CD14-positive monocyte (primary cell): Measurements from ENCODE around the gene KIAA0753. TPM values are rescaled to one million over a fixed set of nuclear protein-coding genes. Genes with fewer than 3 reads are reported as not detected.

ENCODE experiments used
- DNase-seq, 3 donors: peaks; one replicate each; pipeline ENCODE4 v3.0.0-alpha.2; 2011 to 2022
- H2AFZ ChIP-seq: 2 replicates; pipeline ENCODE4 v1.6.0; 2012; ENCODE audit warnings: mild to moderate bottlenecking, low read depth, low read length, inconsistent platforms; ENCODE audit not compliant: insufficient read depth, poor library complexity, severe bottlenecking
- H3K27ac ChIP-seq, 2 donors: 1 replicate in 1 of 2; 2 replicates in 1 of 2; pipeline ENCODE4 v1.5.1; 2012 to 2013; ENCODE audit warnings: low read length in 2 of 2, control low read depth in 1 of 2, inconsistent platforms in 1 of 2, low read depth in 1 of 2, mild to moderate bottlenecking in 1 of 2
- H3K27me3 ChIP-seq, 2 donors: one replicate each; pipeline versions ENCODE4 v1.6.0 to v1.6.1; 2011 to 2013; ENCODE audit warnings: low read length in 2 of 2; ENCODE audit not compliant: control insufficient read depth in 2 of 2, insufficient read depth in 2 of 2
- H3K36me3 ChIP-seq, 2 donors: replicated peaks in 1 of 2; 1 replicate in 1 of 2; 2 replicates in 1 of 2; pipeline versions ENCODE4 v1.5.1 to v1.6.1; 2012 to 2013; ENCODE audit warnings: low read length in 2 of 2, control low read depth in 1 of 2, inconsistent platforms in 1 of 2, mild to moderate bottlenecking in 1 of 2; ENCODE audit not compliant: insufficient read depth in 2 of 2, control insufficient read depth in 1 of 2
- H3K4me1 ChIP-seq, 2 donors: 1 replicate in 1 of 2; 2 replicates in 1 of 2; pipeline versions ENCODE4 v1.5.1 to v1.6.1; 2012 to 2013; ENCODE audit warnings: low read length in 2 of 2, control low read depth in 1 of 2, inconsistent platforms in 1 of 2, mild to moderate bottlenecking in 1 of 2, moderate library complexity in 1 of 2; ENCODE audit not compliant: insufficient read depth in 2 of 2, control insufficient read depth in 1 of 2
- H3K4me2 ChIP-seq: replicated peaks from 2 replicates; pipeline ENCODE3; 2012; ENCODE audit warnings: low read length, moderate library complexity, mild to moderate bottlenecking; ENCODE audit not compliant: poor library complexity, severe bottlenecking; ENCODE audit errors: extremely low read depth
- H3K4me3 ChIP-seq, 3 experiments: fragments of 200-600 bp in 1 of 3; sonication (generic) in 1 of 3; replicated peaks in 1 of 3; 1 replicate in 2 of 3; 2 replicates in 1 of 3; pipeline ENCODE4 v1.5.1; 2011 to 2013; ENCODE audit warnings: low read length in 3 of 3, mild to moderate bottlenecking in 3 of 3, control low read depth in 2 of 3, low read depth in 2 of 3, inconsistent platforms in 1 of 3, moderate library complexity in 1 of 3
- H3K79me2 ChIP-seq: 2 replicates; pipeline ENCODE4 v1.6.0; 2012; ENCODE audit warnings: mild to moderate bottlenecking, control low read depth, inconsistent platforms, low read length, moderate library complexity; ENCODE audit not compliant: insufficient read depth
- H3K9ac ChIP-seq: 2 replicates; pipeline ENCODE4 v1.6.0; 2017; ENCODE audit warnings: low read length, mild to moderate bottlenecking; ENCODE audit not compliant: insufficient read depth, poor library complexity, severe bottlenecking
- H3K9me3 ChIP-seq, 2 donors: replicated peaks in 1 of 2; 1 replicate in 1 of 2; 2 replicates in 1 of 2; pipeline versions ENCODE4 v1.5.1 to v1.6.1; 2012 to 2013; ENCODE audit warnings: low read length in 2 of 2, control low read depth in 1 of 2; ENCODE audit not compliant: control insufficient read depth in 1 of 2, insufficient read depth in 1 of 2
- H4K20me1 ChIP-seq: 2 replicates; pipeline ENCODE4 v1.6.0; 2012; ENCODE audit warnings: mild to moderate bottlenecking, low read length, control low read depth, moderate library complexity; ENCODE audit not compliant: insufficient read depth
- H3K27ac Mint-ChIP-seq, 7 donors: one replicate each; pipeline ENCODE4 v1.8.0; 2020; ENCODE audit warnings: mild to moderate bottlenecking in 7 of 7, mixed read lengths in 7 of 7, moderate library complexity in 6 of 7, inconsistent platforms in 2 of 7
- H3K27me3 Mint-ChIP-seq, 3 donors: one replicate each; pipeline ENCODE4 v1.8.0; 2021 to 2022; ENCODE audit warnings: low read depth in 3 of 3, mild to moderate bottlenecking in 3 of 3, mixed read lengths in 3 of 3, moderate library complexity in 3 of 3, inconsistent platforms in 1 of 3
- H3K36me3 Mint-ChIP-seq, 2 donors: one replicate each; pipeline ENCODE4 v1.8.0; 2020; ENCODE audit warnings: mixed read lengths in 2 of 2, inconsistent platforms in 1 of 2, mild to moderate bottlenecking in 1 of 2
- H3K4me1 Mint-ChIP-seq: one replicate; pipeline ENCODE4 v1.8.0; 2020; ENCODE audit warnings: mild to moderate bottlenecking, mixed read lengths
- H3K4me3 Mint-ChIP-seq, 2 donors: one replicate each; pipeline ENCODE4 v1.8.0; 2020; ENCODE audit warnings: mild to moderate bottlenecking in 2 of 2, mixed read lengths in 2 of 2, moderate library complexity in 1 of 2
- H3K9me3 Mint-ChIP-seq, 7 donors: one replicate each; pipeline ENCODE4 v1.8.0; 2020 to 2022; ENCODE audit warnings: mixed read lengths in 7 of 7, mild to moderate bottlenecking in 6 of 7, moderate library complexity in 6 of 7, inconsistent platforms in 2 of 7
- CTCF ChIP-seq: fragments of 200-600 bp; IDR thresholded peaks from one replicate; pipeline ENCODE4 v1.8.0; 2022; ENCODE audit warnings: antibody characterized with exemption, mild to moderate bottlenecking
- WGBS: methylation state at CpG from one replicate; pipeline ENCODE4 v1.1.5; 2013; ENCODE audit warnings: missing lambda C conversion rate; ENCODE audit not compliant: insufficient coverage; 5-methylcytosine and 5-hydroxymethylcytosine counted together
- intact Hi-C, 2 donors: fragments of 100-400 bp; cut with micrococcal nuclease; formaldehyde crosslinking; loops; one replicate each; pipeline versions ENCODE4 v1.15.0 to v1.15.1; 2023
- polyA plus RNA-seq, 3 donors: library from polyadenylated mRNA; depleted of rRNA in 1 of 3; unstranded in 2 of 3; stranded (reverse) in 1 of 3; fragments of 300-500 nt in 2 of 3; fragments of >200 nt in 1 of 3; fragmentation: Illumina TruSeq in 2 of 3; gene quantifications; 1 replicate in 2 of 3; 2 replicates in 1 of 3; pipeline ENCODE4 v1.2.3, GENCODE V29; 2012 to 2021

KIAA0753 gene
- polyA plus RNA-seq, 3 donors: 1.7 to 6.6 (median 3.5) TPM

- Mint-ChIP-seq H3K4me3 (no peak overlapping the region), H3K27me3 (peaks cover 0 to 1% (median 0%) of the 10 kb centered on the region in 3 donors), H3K27ac (no peak overlapping the region), H3K36me3 (peaks cover 84 to 94% of the 10 kb centered on the region in 2 donors), H3K4me1 (peaks cover 10% of the 10 kb centered on the region), H3K9me3 (peaks cover 6 to 18% (median 14%) of the 10 kb centered on the region in 7 donors)
- Histone ChIP-seq H3K4me2 (no peak overlapping the region), H3K4me3 (no peak overlapping the region), H3K27ac (no peak overlapping the region), H3K79me2 (no peaks in the 10 kb centered on the region), H4K20me1 (no peaks in the 10 kb centered on the region), H2AFZ (no peak overlapping the region), H3K9me3 (peaks cover 5 to 20% of the 10 kb centered on the region in 2 donors), H3K27me3 (no peaks in the 10 kb centered on the region), H3K4me1 (no peaks in the 10 kb centered on the region), H3K36me3 (peaks cover 68 to 92% of the 10 kb centered on the region in 2 donors), H3K9ac (no peak overlapping the region)
- DNase-seq: no peak
- intact Hi-C loops: no loop called here
- no peak for TF ChIP-seq CTCF
- no CpG with 5 or more reads among the region's 4 CpGs for WGBS
Measured at GRCh38 chr17:6587310-6587709, 53.2 kb downstream of the KIAA0753 start.

- H3K4me2 ChIP-seq: no peak overlapping the region
- no peak overlapping the region for H3K4me3 ChIP-seq
- Mint-ChIP-seq H3K27me3 (peaks cover 0 to 1% (median 0%) of the 10 kb centered on the region in 3 donors), H3K27ac (no peak overlapping the region), H3K9me3 (peaks cover 6 to 18% (median 14%) of the 10 kb centered on the region in 7 donors), H3K4me3 (no peak overlapping the region), H3K4me1 (no peaks in the 10 kb centered on the region), H3K36me3 (peaks cover 76 to 88% of the 10 kb centered on the region in 2 donors)
- H3K27ac ChIP-seq: no peak overlapping the region
- DNase-seq: no peak
- H2AFZ ChIP-seq: no peak overlapping the region
- no peaks in the 10 kb centered on the region for H4K20me1 ChIP-seq
- no peaks in the 10 kb centered on the region for H3K27me3 ChIP-seq
- no peaks in the 10 kb centered on the region for H3K4me1 ChIP-seq
- intact Hi-C loops: no loop called here
- 100% methylated on average over 2 of the region's 4 CpGs for WGBS
- no peak for TF ChIP-seq CTCF
- H3K79me2 ChIP-seq: no peaks in the 10 kb centered on the region
- H3K36me3 ChIP-seq: peaks cover 52 to 84% of the 10 kb centered on the region in 2 donors
- H3K9me3 ChIP-seq: peaks cover 5 to 20% of the 10 kb centered on the region in 2 donors
- H3K9ac ChIP-seq: no peak overlapping the region
Measured at GRCh38 chr17:6583411-6583810, 57.1 kb downstream of the KIAA0753 start.
